GM19025 (cell line): ENCODE data around the gene REXO2.
A peak's percentile ranks its signal among the peaks of the same experiment; 100 is the strongest.

ENCODE experiments used
- ATAC-seq: cut with Tn5 transposase; IDR thresholded peaks from one replicate; pipeline ENCODE4 v1.9.1; 2021; ENCODE audit warnings: mild to moderate bottlenecking, low read depth, moderate library complexity; ENCODE audit not compliant: unreplicated experiment

The REXO2 gene

GRCh38 chr11:114439229-114440120 lies at the start of gene REXO2:
Gene REXO2, plus strand, starts transcription at chr11:114439467. Its CDS starts 62 bp downstream, at chr11:114439529.
- ATAC-seq = peak; percentile 99

- no peak for ATAC-seq
Observed at GRCh38 chr11:114392735-114393667, 46.3 kb upstream of the REXO2 start.

GRCh38 chr11:114395736-114396135 lies 43.5 kb upstream of the REXO2 start:
- ATAC-seq = no peak

- ATAC-seq = no peak
Observed at GRCh38 chr11:114396916-114397315, 42.4 kb upstream of the REXO2 start.

DNA sequence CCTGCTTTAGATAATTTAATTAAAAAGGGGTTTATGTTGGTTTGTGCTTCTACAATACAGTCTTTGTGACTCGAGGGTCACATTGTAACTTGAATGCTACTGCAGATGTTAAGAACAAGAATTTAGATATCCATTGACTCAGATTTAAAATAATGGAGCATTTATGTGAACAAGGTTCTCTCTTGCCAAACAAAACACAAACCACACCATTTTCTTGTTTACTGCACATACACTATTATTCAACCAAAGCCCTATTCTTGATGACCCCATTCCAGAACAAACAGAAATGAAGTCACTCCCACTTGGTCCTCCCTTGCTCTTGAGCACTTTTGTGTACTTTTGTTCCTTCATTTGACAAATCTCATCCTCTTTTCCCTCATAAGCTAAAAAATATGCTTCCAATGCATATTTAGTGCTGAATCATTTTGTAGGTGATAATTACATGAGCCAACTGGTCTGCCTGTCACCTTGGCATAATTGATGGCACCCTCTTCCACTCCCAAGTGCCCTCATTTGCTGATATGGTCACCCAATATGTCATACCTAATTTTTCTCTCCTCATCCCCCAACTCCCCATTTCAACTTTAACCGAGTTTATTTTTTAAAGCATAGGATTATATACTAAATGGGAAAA lies 41.8 kb upstream of the REXO2 start:
- ATAC-seq = no peak

GRCh38 chr11:114398303-114398920 lies 40.9 kb upstream of the REXO2 start:
- no peak for ATAC-seq

- peak; percentile 5 for ATAC-seq
Observed at GRCh38 chr11:114399490-114400215, 39.6 kb upstream of the REXO2 start.

GRCh38 chr11:114400216-114400914 lies 38.9 kb upstream of the REXO2 start, which contains the start of the genes C11orf71 and RBM7:
Gene C11orf71, minus strand, starts transcription at chr11:114400511. Its CDS starts 180 bp downstream, at chr11:114400331.
Gene RBM7, plus strand, starts transcription at chr11:114400666. Its CDS starts 6 bp downstream, at chr11:114400672.
- peak; percentile 95 for ATAC-seq

GRCh38 chr11:114400915-114401223 lies 38.4 kb upstream of the REXO2 start:
- no peak for ATAC-seq

GRCh38 chr11:114401311-114401710 lies 38.0 kb upstream of the REXO2 start:
- no peak for ATAC-seq

DNA sequence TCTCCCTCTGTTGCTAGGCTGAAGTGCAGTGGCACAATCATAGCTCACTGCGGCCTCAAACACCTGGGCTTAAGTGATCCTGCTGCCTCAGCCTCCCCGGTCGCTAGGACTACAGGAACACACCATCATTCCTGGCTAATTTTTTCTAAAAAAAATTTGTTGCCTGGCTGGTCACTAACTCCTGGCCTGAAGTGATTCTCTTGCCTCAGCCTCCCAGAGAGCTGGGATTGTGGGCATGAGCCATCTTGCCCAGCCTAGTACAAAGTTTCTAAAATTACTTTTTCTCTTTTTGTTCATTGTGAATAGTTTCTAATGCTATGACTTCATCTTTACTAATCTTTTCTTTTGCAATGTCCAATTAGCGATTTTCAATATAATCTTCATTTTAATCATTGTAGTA lies 26.3 kb upstream of the REXO2 start:
- no peak for ATAC-seq

DNA sequence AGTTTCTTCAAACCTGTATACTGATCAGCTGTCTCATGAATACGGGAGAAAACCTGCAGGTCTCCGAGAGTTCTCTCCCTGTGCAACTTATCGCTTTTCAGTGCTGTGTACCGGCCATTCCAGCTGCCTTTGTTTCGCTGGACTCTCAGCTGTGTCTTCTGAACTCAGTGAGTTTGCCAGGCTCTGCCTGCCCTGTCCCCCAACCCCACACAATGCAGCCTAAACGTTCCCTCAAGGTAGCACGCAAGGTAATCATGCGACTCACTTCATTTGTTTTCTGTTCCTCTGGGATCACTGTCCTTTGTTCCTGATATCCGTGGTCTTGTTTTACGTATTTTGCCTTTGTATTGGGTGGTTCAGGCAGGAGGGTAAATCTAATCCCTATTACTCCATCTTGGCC lies 25.3 kb upstream of the REXO2 start:
- ATAC-seq = no peak

DNA sequence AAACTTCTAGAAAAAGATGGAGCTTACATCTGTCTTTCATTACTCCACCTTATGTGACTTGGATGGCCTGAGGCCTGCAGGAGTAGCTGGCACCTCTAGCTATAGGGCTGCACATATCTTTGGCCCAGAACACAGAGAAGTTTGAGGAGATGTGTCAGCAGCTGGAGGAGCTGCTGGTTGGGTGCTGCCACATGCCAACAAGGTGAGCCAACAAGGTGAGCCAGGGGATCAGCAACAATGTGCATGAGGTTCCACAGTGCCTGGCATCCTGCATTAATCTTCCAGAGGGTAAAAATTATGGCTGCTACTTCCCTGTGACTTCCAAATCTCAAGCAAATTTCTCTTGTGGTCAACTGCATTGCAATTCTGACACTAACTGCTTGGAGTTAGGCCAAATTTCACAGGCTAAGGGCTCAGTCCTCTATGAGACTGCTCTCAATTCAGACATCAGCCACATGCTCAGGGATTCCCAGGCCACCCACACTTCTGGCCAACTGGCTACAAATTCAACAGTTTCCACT lies 22.8 kb upstream of the REXO2 start:
- ATAC-seq = no peak

GRCh38 chr11:114426280-114426679 lies 13.0 kb upstream of the REXO2 start:
- no peak for ATAC-seq

GRCh38 chr11:114430290-114430689 lies 9.0 kb upstream of the REXO2 start:
- no peak for ATAC-seq

- no peak for ATAC-seq
Observed at GRCh38 chr11:114432893-114433292, 6.4 kb upstream of the REXO2 start.

DNA sequence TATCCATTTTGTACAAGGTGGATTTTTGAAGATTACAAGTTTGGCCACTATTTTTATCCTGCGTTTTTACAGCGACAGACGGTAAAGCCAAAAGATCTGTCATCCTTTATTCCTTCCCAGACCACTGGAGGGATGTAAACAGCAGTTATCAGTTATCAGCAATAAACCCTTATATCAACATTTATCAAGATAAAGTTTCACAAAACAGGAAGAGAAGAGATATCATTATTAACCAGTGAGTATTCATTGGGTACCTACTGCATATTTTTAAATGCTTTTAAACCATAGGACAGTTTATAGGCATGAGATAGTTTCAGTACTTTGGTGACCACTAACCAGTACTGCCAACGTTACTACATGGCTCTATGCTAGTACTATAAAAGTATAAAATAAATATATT lies 5.9 kb upstream of the REXO2 start:
- no peak for ATAC-seq

DNA sequence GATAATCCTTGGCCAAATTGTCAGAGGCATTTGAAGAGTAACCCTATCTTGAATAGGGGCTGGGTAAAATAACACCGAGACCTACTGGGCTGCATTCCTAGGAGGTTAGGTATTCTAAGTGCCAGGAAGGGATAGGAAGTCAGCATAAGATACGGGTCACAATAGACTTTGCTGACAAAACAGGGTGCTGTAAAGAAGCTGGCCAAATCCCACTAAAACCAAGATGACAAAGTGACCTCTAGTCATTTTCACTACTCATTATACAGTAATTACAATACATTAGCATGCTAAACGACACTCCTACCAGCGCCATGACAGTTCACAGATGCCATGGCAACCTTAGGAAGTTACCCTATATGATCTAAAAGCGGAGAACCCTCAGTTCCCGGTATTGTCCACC lies 964 bp upstream of the REXO2 start:
- no peak for ATAC-seq
